SK-N-SH (cell line): ENCODE data around the gene NDUFB2.

Experiments used
- CHD2 ChIP-seq: fragments of 150-350 bp; IDR thresholded peaks from 2 replicates; pipeline ENCODE4 v1.6.1; 2018; ENCODE audit warnings: low read length; ENCODE audit not compliant: partially characterized antibody
- CTCF ChIP-seq: fragments of 200-600 bp; sonication (generic); IDR thresholded peaks from 2 replicates; pipeline ENCODE4 v1.6.1; 2017; ENCODE audit warnings: antibody characterized with exemption, mild to moderate bottlenecking, moderate library complexity
- ELF1 ChIP-seq: IDR thresholded peaks from 2 replicates; pipeline ENCODE4 v1.4.0; 2012
- EP300 ChIP-seq, 2 experiments: IDR thresholded peaks; 2 replicates each; pipeline versions ENCODE4 v1.4.0 to v1.6.1; 2012; ENCODE audit warnings: borderline replicate concordance in 1 of 2, low read depth in 1 of 2, low read length in 1 of 2
- GABPA ChIP-seq: IDR thresholded peaks from 2 replicates; pipeline ENCODE4 v1.4.0; 2012; ENCODE audit warnings: low read depth, mild to moderate bottlenecking
- MAX ChIP-seq: IDR thresholded peaks from 2 replicates; pipeline ENCODE4 v1.4.0; 2012; ENCODE audit warnings: low read depth
- MEF2A ChIP-seq: IDR thresholded peaks from 2 replicates; pipeline ENCODE4 v1.4.0; 2012; ENCODE audit warnings: low read depth, borderline replicate concordance
- POLR2AphosphoS5 ChIP-seq: IDR thresholded peaks from 2 replicates; pipeline ENCODE4 v1.6.1; 2012; ENCODE audit warnings: low read depth, low read length
- RAD21 ChIP-seq: IDR thresholded peaks from 2 replicates; pipeline ENCODE4 v1.6.1; 2012; ENCODE audit warnings: mild to moderate bottlenecking, low read length
- SIN3A ChIP-seq: IDR thresholded peaks from 2 replicates; pipeline ENCODE4 v1.6.1; 2012; ENCODE audit warnings: low read depth, mild to moderate bottlenecking, low read length, moderate library complexity, borderline replicate concordance
- SMC3 ChIP-seq: IDR thresholded peaks from 2 replicates; pipeline ENCODE4 v1.6.1; 2012; ENCODE audit warnings: low read depth, low read length, improper control_type of control experiment

DNA sequence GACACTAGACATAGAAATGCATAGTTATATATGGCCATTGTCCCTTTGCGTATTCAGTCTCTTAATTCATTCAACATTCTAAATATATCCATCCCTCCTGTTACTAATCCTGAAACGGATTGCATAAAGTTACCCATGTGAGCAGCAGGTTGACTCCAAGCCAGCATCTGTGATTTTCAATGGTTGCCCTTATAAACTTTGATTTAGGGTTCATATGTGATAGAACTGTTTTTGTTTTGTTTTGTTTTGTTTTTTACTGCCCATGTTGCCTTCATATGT is 42.5 kb upstream of the NDUFB2 start:
- TF ChIP-seq SIN3A, result no peak
- no peak for TF ChIP-seq SMC3
- no peak for TF ChIP-seq CTCF
- no peak for TF ChIP-seq MEF2A
- TF ChIP-seq RAD21, result no peak
- TF ChIP-seq POLR2AphosphoS5, result no peak
- no peak for TF ChIP-seq MAX
- TF ChIP-seq CHD2, result no peak
- TF ChIP-seq EP300 (IDR thresholded peaks at IDR 0.05; ENCODE audit: borderline replicate concordance in 1 of 2, low read depth in 1 of 2, low read length in 1 of 2), result no peak
- no peak for TF ChIP-seq ELF1
- TF ChIP-seq GABPA, result no peak
